Measurements from ENCODE around the gene TPO.
"Not testable (repeated sequence)": the region's sequence is repeated elsewhere in the genome, so short reads cannot be mapped to it uniquely, and the experiment has no call there.

The TPO gene

DNA sequence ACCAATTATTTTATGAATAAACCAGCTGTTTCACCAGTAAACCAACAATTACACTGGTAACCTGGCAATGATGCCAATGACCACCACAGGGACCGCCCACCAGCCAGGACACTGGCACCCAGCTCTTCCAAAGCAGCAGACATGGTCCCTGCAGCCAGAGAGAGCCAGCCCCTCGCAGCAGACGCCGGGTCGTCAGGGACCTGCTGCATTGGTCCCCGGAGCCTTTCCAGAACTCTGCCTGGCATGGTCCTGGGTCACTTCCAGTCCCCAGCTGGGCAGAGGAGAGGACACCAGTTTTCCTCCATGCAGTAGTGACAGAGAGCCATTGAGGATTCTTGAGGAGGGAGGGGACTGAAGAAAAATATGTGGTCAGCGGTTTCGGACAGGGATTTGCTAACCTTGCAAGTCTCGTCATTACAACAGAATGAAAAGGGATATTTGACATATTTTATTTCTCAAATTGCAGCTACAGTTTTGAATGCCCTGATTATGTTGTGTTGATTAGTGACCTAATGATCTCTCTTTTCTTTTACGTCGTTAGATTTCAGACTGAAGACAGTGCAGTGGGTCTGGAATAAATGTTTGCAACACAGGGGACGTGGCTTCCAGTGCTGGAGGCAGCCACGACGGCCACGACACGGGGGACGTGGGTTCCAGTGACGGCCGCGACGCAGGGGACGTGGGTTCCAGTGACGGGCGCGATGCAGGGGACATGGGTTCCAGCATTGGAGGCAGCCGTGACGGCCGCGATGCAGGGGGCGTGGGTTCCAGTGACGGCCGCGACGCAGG is 154.5 kb downstream of the TPO start:
- no peak overlapping the region for H3K4me3 ChIP-seq (ENCODE audit: low read depth, low read length)
- no peak for DNase-seq (ENCODE audit: low read depth)

GRCh38 chr2:1568345-1568668 is 155.0 kb downstream of the TPO start:
- H3K4me3 ChIP-seq (ENCODE audit: low read depth, low read length); DNase-seq (ENCODE audit: low read depth): not testable (repeated sequence)

More for the DNA sequence above, 154.5 kb downstream of the TPO start:
- TF ChIP-seq, protein P1, sequence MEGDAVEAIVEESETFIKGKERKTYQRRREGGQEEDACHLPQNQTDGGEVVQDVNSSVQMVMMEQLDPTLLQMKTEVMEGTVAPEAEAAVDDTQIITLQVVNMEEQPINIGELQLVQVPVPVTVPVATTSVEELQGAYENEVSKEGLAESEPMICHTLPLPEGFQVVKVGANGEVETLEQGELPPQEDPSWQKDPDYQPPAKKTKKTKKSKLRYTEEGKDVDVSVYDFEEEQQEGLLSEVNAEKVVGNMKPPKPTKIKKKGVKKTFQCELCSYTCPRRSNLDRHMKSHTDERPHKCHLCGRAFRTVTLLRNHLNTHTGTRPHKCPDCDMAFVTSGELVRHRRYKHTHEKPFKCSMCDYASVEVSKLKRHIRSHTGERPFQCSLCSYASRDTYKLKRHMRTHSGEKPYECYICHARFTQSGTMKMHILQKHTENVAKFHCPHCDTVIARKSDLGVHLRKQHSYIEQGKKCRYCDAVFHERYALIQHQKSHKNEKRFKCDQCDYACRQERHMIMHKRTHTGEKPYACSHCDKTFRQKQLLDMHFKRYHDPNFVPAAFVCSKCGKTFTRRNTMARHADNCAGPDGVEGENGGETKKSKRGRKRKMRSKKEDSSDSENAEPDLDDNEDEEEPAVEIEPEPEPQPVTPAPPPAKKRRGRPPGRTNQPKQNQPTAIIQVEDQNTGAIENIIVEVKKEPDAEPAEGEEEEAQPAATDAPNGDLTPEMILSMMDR (IDR thresholded peaks at IDR 0.05; ENCODE audit: insufficient read depth, low read depth, low read length, missing control alignments), result no peak

DNA sequence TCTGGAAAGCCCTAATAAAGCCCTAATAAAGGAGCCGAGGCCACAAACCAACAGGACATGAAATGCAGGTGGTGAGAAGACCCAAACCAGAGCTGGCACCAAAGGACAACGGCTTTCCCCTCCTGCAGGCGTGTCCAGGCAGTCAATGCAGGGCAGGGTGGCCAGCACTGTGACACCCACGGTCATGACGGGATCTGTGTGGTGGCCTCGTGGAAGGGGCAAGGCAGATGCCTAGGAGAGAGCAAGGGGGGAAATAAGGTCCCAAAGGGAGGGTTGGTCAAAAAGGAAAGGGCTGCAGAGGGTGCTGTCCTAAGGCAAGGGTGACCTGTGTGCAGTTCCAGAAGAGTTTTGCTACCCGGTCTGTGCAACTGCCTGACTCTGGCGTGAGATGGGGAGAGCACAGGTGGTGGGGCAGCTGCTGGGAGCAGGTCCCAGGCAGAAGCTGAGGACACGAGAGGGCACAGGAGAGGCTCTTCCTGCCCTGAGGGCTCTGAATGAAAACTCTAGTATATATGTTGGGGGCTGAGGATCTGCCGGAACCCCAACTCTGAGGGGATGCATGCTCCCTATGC is 156.7 kb downstream of the TPO start:
- H3K4me3 ChIP-seq (ENCODE audit: low read depth, low read length), result no peak overlapping the region
- TF ChIP-seq, protein P1 (IDR thresholded peaks at IDR 0.05; ENCODE audit: insufficient read depth, low read depth, low read length, missing control alignments), result no peak
- no peak for DNase-seq (ENCODE audit: low read depth)

DNA sequence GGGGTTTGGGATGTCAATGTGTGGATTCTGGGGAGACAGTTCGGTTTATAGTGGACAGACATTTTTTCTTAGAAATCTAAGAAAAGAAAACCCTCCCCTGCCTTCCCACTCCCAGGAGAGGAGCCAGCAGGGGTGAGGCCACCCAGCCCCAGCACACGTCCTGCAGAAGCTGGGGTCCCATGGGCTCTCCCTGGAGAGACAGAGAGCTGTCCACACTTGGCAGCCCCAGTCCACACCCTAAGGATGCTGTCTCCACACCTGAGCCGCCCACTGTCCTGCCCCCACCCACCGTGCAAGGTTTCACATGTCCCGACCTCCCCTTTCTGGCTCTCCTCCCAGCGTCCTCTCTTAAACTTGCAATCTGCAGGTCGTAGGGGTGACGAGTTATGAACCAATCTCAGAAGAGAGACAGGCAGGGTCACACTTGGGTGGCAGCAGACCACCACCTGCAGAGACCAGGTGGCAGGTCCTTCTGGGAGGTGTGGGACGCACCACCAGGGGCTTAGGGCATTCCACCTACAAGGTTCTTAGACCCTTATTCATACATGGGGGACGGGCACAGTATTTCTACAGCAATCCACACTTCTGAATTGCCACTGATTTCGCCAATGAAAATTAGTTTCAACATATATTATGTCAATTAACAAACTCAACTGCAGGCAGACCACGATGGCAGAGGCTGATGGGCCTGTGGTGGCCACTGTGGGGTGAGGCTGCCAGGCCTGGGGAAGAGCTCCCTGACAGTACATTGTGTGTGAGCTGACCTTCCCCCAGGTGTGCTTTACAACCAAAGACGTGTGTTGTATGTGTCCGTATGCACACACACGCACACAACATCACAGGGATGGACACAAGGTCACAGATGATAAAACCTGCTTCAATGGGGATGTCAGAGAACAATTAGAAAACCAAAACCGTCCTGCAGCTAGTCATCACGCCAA is 158.5 kb downstream of the TPO start:
- TF ChIP-seq, protein P1 (IDR thresholded peaks at IDR 0.05; ENCODE audit: insufficient read depth, low read depth, low read length, missing control alignments), result no peak
- DNase-seq (ENCODE audit: low read depth), result no peak
- H3K4me3 ChIP-seq (ENCODE audit: low read depth, low read length), result no peak overlapping the region

DNA sequence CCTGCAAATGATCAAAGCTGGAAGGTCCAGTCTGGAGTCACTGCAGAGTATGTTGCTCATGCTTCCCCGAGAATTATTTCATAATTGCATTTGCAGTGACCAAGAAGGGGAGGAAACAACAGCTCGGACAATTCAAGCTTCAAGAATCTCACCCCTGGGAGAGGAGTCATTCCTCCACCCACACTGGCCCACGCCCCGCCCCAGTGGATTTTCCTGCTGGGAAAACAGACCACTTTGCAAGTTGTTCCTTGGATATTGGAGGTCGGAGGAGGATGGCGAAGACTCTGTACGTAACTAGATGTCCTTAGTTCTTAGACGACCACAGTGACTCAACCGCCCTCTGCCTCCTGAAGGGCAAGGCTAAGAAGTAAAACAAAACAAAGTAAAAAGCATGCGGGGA is 159.4 kb downstream of the TPO start:
- no peak for DNase-seq (ENCODE audit: low read depth)
- no peak overlapping the region for H3K4me3 ChIP-seq (ENCODE audit: low read depth, low read length)
- TF ChIP-seq, protein P1 (IDR thresholded peaks at IDR 0.05; ENCODE audit: insufficient read depth, low read depth, low read length, missing control alignments), result no peak

GRCh38 chr2:1577846-1578245 is 164.6 kb downstream of the TPO start:
- DNase-seq (ENCODE audit: low read depth), result no peak
- H3K4me3 ChIP-seq (ENCODE audit: low read depth, low read length), result no peak overlapping the region
- TF ChIP-seq, protein P1 (IDR thresholded peaks at IDR 0.05; ENCODE audit: insufficient read depth, low read depth, low read length, missing control alignments), result no peak

DNA sequence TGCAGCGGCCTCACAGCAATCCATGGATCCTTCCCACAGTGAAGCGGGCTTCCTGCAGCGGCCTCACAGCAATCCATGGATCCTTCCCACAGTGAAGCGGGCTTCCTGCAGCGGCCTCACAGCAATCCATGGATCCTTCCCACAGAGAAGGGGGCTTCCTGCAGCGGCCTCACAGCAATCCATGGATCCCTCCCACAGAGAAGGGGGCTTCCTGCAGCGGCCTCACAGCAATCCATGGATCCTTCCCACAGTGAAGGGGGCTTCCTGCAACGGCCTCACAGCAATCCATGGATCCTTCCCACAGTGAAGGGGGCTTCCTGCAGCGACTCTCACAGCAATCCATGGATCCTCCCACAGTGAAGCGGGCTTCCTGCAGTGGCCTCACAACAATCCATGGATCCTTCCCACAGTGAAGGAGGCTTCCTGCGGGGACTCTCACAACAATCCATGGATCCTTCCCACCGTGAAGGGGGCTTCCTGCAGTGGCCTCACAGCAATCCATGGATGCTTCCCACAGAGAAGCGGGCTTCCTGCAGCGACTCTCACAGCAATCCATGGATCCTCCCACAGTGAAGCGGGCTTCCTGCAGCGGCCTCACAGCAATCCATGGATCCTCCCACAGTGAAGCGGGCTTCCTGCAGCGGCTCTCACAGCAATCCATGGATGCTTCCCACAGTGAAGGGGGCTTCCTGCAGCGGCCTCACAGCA is 168.1 kb downstream of the TPO start:
- not testable (repeated sequence) for H3K4me3 ChIP-seq (ENCODE audit: low read depth, low read length); DNase-seq (ENCODE audit: low read depth)
